H1 (cell line): ENCODE results near the gene VPS11. TPM values are rescaled to one million over a fixed set of nuclear protein-coding genes. Genes with fewer than 3 reads are reported as not detected.

Experiments
- CTCF ChIA-PET: fragments of 300-600 bp; sonication (Branson Sonifier 250); formaldehyde crosslinking; loops from one replicate; lab custom pipeline; 2021; ENCODE audit not compliant: partially characterized antibody; lab: Charles Lee
- POLR2A ChIA-PET: fragments of 300-600 bp; sonication (Branson Sonifier 250); formaldehyde crosslinking; loops from one replicate; lab custom pipeline; 2021; ENCODE audit warnings: inconsistent platforms; ENCODE audit not compliant: partially characterized antibody; lab: Charles Lee
- DNase-seq, 2 experiments: peaks; one replicate each; pipeline versions ENCODE4 v3.0.0 to v3.0.0-alpha.2; 2010 to 2022; ENCODE audit warnings: low spot score in 2 of 2, low read depth in 1 of 2, mixed read lengths in 1 of 2
- FAIRE-seq: peaks from 2 replicates; lab custom pipeline; 2011; peaks lifted over from hg19 to GRCh38; lab: Jason Lieb, UNC
- H2AFZ ChIP-seq: 2 replicates; pipeline ENCODE4 v1.8.1; 2012; ENCODE audit warnings: low read length, inconsistent platforms
- H2AK5ac ChIP-seq: 2 replicates; pipeline ENCODE4 v1.6.1; 2013; ENCODE audit warnings: low read depth, low read length
- H2BK120ac ChIP-seq: replicated peaks from 2 replicates; pipeline ENCODE3; 2013; ENCODE audit warnings: low read depth, low read length, inconsistent platforms
- H2BK12ac ChIP-seq: 2 replicates; pipeline ENCODE4 v1.6.1; 2013; ENCODE audit warnings: low read depth, low read length
- H2BK15ac ChIP-seq: 2 replicates; pipeline ENCODE4 v1.6.1; 2013; ENCODE audit warnings: low read length
- H2BK20ac ChIP-seq: 2 replicates; pipeline ENCODE4 v1.6.1; 2013; ENCODE audit warnings: low read length
- H2BK5ac ChIP-seq: 2 replicates; pipeline ENCODE4 v1.6.1; 2013; ENCODE audit warnings: low read depth, low read length
- H3K14ac ChIP-seq: 2 replicates; pipeline ENCODE4 v1.6.1; 2013; ENCODE audit warnings: inconsistent platforms; ENCODE audit not compliant: insufficient read length
- H3K18ac ChIP-seq: 2 replicates; pipeline ENCODE4 v1.6.1; 2013; ENCODE audit warnings: low read length; ENCODE audit errors: extremely low read depth
- H3K23ac ChIP-seq: 2 replicates; pipeline ENCODE4 v1.6.1; 2013; ENCODE audit warnings: inconsistent platforms; ENCODE audit not compliant: insufficient read length
- H3K23me2 ChIP-seq: 2 replicates; pipeline ENCODE4 v1.6.1; 2013; ENCODE audit warnings: low read depth, low read length
- H3K27ac ChIP-seq: 2 replicates; pipeline ENCODE4 v1.6.1; 2011; ENCODE audit warnings: low read depth, low read length, inconsistent platforms
- H3K27me3 ChIP-seq, 4 experiments: replicated peaks in 1 of 4; 1 replicate in 1 of 4; 2 replicates in 3 of 4; pipeline versions ENCODE4 v1.6.1 to v1.8.1; 2011 to 2013; ENCODE audit warnings: low read length in 3 of 4, mild to moderate bottlenecking in 3 of 4, inconsistent platforms in 2 of 4, mixed read lengths in 2 of 4, moderate library complexity in 1 of 4; ENCODE audit not compliant: control insufficient read depth in 3 of 4, insufficient read depth in 3 of 4; ENCODE audit errors: extremely low read depth in 1 of 4
- H3K36me3 ChIP-seq, 4 experiments: 2 replicates each; pipeline versions ENCODE4 v1.6.1 to v1.8.1; 2011 to 2013; ENCODE audit warnings: mild to moderate bottlenecking in 4 of 4, low read length in 3 of 4, moderate library complexity in 2 of 4, control low read depth in 1 of 4, inconsistent platforms in 1 of 4; ENCODE audit not compliant: insufficient read depth in 4 of 4, control insufficient read depth in 2 of 4
- H3K4ac ChIP-seq: replicated peaks from 2 replicates; pipeline ENCODE3; 2013; ENCODE audit warnings: low read length, low read depth, mixed read lengths, inconsistent platforms; ENCODE audit not compliant: insufficient read length
- H3K4me1 ChIP-seq, 4 experiments: replicated peaks in 1 of 4; 1 replicate in 1 of 4; 2 replicates in 3 of 4; pipeline versions ENCODE4 v1.6.1 to v1.8.1; 2011 to 2013; ENCODE audit warnings: low read length in 3 of 4, inconsistent platforms in 2 of 4, mixed read lengths in 1 of 4; ENCODE audit not compliant: insufficient read depth in 4 of 4, control insufficient read depth in 3 of 4
- H3K4me2 ChIP-seq, 2 experiments: 2 replicates each; pipeline versions ENCODE4 v1.6.1 to v1.8.1; 2011 to 2013; ENCODE audit warnings: low read depth in 2 of 2, low read length in 2 of 2, control low read depth in 1 of 2, inconsistent platforms in 1 of 2, mild to moderate bottlenecking in 1 of 2; ENCODE audit not compliant: insufficient read depth in 1 of 2
- H3K4me3 ChIP-seq, 4 experiments: fragments of 200-600, 300-600 bp in 1 of 4; sonication (generic), shearing (Covaris generic), sonication (Bioruptor Twin) in 1 of 4; 2 replicates each; pipeline versions ENCODE4 v1.5.1 to v1.8.1; 2011 to 2016; ENCODE audit warnings: low read length in 4 of 4, low read depth in 3 of 4, control low read depth in 2 of 4, inconsistent platforms in 2 of 4, mild to moderate bottlenecking in 2 of 4, mixed read lengths in 1 of 4, moderate library complexity in 1 of 4; ENCODE audit not compliant: insufficient read depth in 2 of 4; ENCODE audit errors: extremely low read depth in 1 of 4
- H3K56ac ChIP-seq: replicated peaks from 2 replicates; pipeline ENCODE3; 2013; ENCODE audit warnings: low read depth, mild to moderate bottlenecking, mixed read lengths, low read length, inconsistent platforms; ENCODE audit not compliant: insufficient read length
- H3K79me1 ChIP-seq: 2 replicates; pipeline ENCODE4 v1.6.1; 2013; ENCODE audit warnings: low read depth, low read length, control low read depth
- H3K79me2 ChIP-seq, 2 experiments: 2 replicates each; pipeline versions ENCODE4 v1.6.1 to v1.8.1; 2012 to 2013; ENCODE audit warnings: low read length in 2 of 2, mild to moderate bottlenecking in 2 of 2, inconsistent platforms in 1 of 2; ENCODE audit not compliant: insufficient read depth in 2 of 2, control insufficient read depth in 1 of 2
- H3K9ac ChIP-seq, 4 experiments: replicated peaks in 1 of 4; 1 replicate in 1 of 4; 2 replicates in 3 of 4; pipeline versions ENCODE4 v1.6.1 to v1.8.1; 2011 to 2013; ENCODE audit warnings: low read depth in 3 of 4, low read length in 3 of 4, control low read depth in 2 of 4, mild to moderate bottlenecking in 2 of 4, moderate library complexity in 2 of 4, inconsistent platforms in 1 of 4; ENCODE audit errors: extremely low read depth in 1 of 4
- H3K9me3 ChIP-seq, 2 experiments: 2 replicates each; pipeline versions ENCODE4 v1.6.1 to v1.8.1; 2012 to 2013; ENCODE audit warnings: mild to moderate bottlenecking in 2 of 2, moderate library complexity in 2 of 2, control low read depth in 1 of 2, inconsistent platforms in 1 of 2, low read depth in 1 of 2, low read length in 1 of 2, mixed read lengths in 1 of 2; ENCODE audit not compliant: insufficient read depth in 2 of 2
- H4K20me1 ChIP-seq, 2 experiments: replicated peaks in 1 of 2; 2 replicates each; pipeline versions ENCODE3 to v1.8.1; 2011 to 2013; ENCODE audit warnings: inconsistent platforms in 2 of 2, low read length in 2 of 2, mild to moderate bottlenecking in 1 of 2; ENCODE audit not compliant: insufficient read depth in 2 of 2, control insufficient read depth in 1 of 2
- H4K5ac ChIP-seq: 2 replicates; pipeline ENCODE4 v1.6.1; 2013; ENCODE audit warnings: low read length, low read depth, mixed read lengths, inconsistent platforms; ENCODE audit not compliant: insufficient read length
- H4K8ac ChIP-seq: 2 replicates; pipeline ENCODE4 v1.8.0; 2013; ENCODE audit warnings: mild to moderate bottlenecking, moderate library complexity, low read length, inconsistent platforms; ENCODE audit not compliant: insufficient read depth; ENCODE audit errors: extremely low read depth
- H4K91ac ChIP-seq: replicated peaks from 2 replicates; pipeline ENCODE3; 2013; ENCODE audit warnings: low read length, mixed read lengths, inconsistent platforms; ENCODE audit not compliant: insufficient read length
- RAD21 ChIP-seq, 2 experiments: IDR thresholded peaks in 1 of 2; conservative IDR thresholded peaks in 1 of 2; 2 replicates each; pipeline ENCODE4 v1.6.1; 2011; ENCODE audit warnings: low read depth in 2 of 2, low read length in 2 of 2, improper control_type of control experiment in 1 of 2, inconsistent platforms in 1 of 2, mild to moderate bottlenecking in 1 of 2, moderate library complexity in 1 of 2
- SAP30 ChIP-seq: fragments of 300-600 bp; sonication (generic); IDR thresholded peaks from 2 replicates; pipeline ENCODE4 v1.7.1; 2012; ENCODE audit warnings: low read length, moderate library complexity, mild to moderate bottlenecking, inconsistent platforms; ENCODE audit not compliant: insufficient read depth, insufficient replicate concordance
- WGBS, 2 experiments: shearing (Covaris generic) in 1 of 2; methylation state at CpG; one replicate each; pipeline versions ENCODE4 v1.1.6 to v1.1.7; 2013 to 2015; ENCODE audit warnings: low lambda C conversion rate in 2 of 2, mixed read lengths in 2 of 2, inconsistent platforms in 1 of 2, low coverage in 1 of 2, missing lambda C conversion rate in 1 of 2; ENCODE audit not compliant: insufficient replicate concordance in 2 of 2, insufficient coverage in 1 of 2, insufficient read length in 1 of 2; ENCODE audit errors: extremely low coverage in 1 of 2, missing lambda C conversion rate in 1 of 2; 5-methylcytosine and 5-hydroxymethylcytosine counted together
- polyA plus RNA-seq, 7 experiments: library from polyadenylated mRNA; depleted of rRNA in 3 of 7; stranded (reverse) in 5 of 7; unstranded in 2 of 7; fragments of >200 nt in 5 of 7; fragments of 200-250 nt in 2 of 7; gene quantifications; 1 replicate in 5 of 7; 2 replicates in 1 of 7; 4 replicates in 1 of 7; pipeline versions ENCODE4 v1.2.1 to v1.2.3, GENCODE V29; 2011 to 2013; ENCODE audit warnings: missing spikeins in 2 of 7, mixed read lengths in 2 of 7
- total RNA-seq: library from RNA; stranded (reverse); fragmentation: NEBNext Ultra II Directional; extraction: Animal tissue kit (Norgen Biotek cat#: 25700); gene quantifications from 2 replicates; pipeline ENCODE4 v1.2.1, GENCODE V29; 2021
- TF ChIP-seq, protein P1 (sequence below): IDR thresholded peaks from 2 replicates; pipeline ENCODE4 v1.6.1; 2012; ENCODE audit warnings: low read length, inconsistent platforms
- TF ChIP-seq, protein P2 (sequence below), 3 experiments: IDR thresholded peaks; 1 replicate in 2 of 3; 2 replicates in 1 of 3; pipeline versions ENCODE4 v1.5.1 to v1.6.1; 2011; ENCODE audit warnings: low read length in 3 of 3, mild to moderate bottlenecking in 3 of 3, inconsistent platforms in 2 of 3, low read depth in 1 of 3, moderate library complexity in 1 of 3; ENCODE audit not compliant: insufficient read depth in 1 of 3; ENCODE audit errors: control extremely low read depth in 1 of 3
- TF ChIP-seq, protein P3 (sequence below): IDR thresholded peaks from 2 replicates; pipeline ENCODE4 v1.6.1; 2011; ENCODE audit warnings: low read length, improper control_type of control experiment

The VPS11 gene
- total and polyA plus RNA-seq, 2 of the 8 experiments (the other 6 are each of a cell fraction or from before 2014, with no cell fraction given): 13.1 to 15.5 TPM

DNA sequence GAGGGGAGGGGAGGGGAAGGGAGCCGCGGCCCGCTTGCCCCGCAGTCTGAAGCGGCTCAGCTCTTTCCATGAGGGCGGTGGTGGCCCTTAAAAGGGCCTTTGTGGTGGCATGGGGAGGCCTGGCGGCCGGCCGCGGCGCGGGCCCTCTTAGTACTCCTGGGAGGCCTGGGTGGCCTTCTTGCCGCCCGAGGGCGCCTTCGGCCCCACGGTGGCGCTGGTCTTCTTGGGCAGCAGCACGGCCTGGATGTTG, 27.1 kb downstream of the VPS11 start:
- Histone ChIP-seq H3K4me1 (peaks cover 0 to 13% (median 3%) of the 10 kb centered on the region in 4 experiments; a peak in 5 of 7 replicates), H3K9ac (peak overlapping the region; percentile 94 to 98 (median 95)), H2BK12ac (no peak overlapping the region), H3K9me3 (no peaks in the 10 kb centered on the region), H2AFZ (no peak overlapping the region), H3K36me3 (peaks cover 8 to 61% (median 29%) of the 10 kb centered on the region in 4 experiments; a peak in 6 of 8 replicates), H3K14ac (no peak overlapping the region), H3K79me1 (peaks cover 8% of the 10 kb centered on the region), H2BK15ac (no peak overlapping the region), H3K4me3 (peak overlapping the region; percentile 85 to 97 (median 92)), H4K91ac (peak overlapping the region; percentile 96), H2BK20ac (no peak overlapping the region), H2AK5ac (no peak overlapping the region; the same call in 1 of the 2 replicates), H3K56ac (peak overlapping the region; percentile 65), H4K5ac (peak overlapping the region; percentile 80), H3K23ac (no peak overlapping the region), H3K18ac (peak overlapping the region; percentile 94), H4K20me1 (peaks cover 16 to 18% of the 10 kb centered on the region in 2 experiments), H3K27me3 (no peaks in the 10 kb centered on the region), H4K8ac (peak overlapping the region; percentile 86), H3K23me2 (peaks cover 2% of the 10 kb centered on the region; the same call in 1 of the 2 replicates), H3K27ac (peak overlapping the region; percentile 93), H2BK5ac (peak overlapping the region; percentile 91), H3K4me2 (peak overlapping the region; percentile 64 to 96), H3K4ac (no peak overlapping the region), H3K79me2 (peaks cover 18 to 32% of the 10 kb centered on the region in 2 experiments), H2BK120ac (no peak overlapping the region)
- POLR2A ChIA-PET: interaction anchor here (0.5 to 8.6 kb wide), 55 partner anchors 10 to 322 kb away, joined by 3 to 141 read pairs (median 5); partner anchors contain the start of genes ABCG4, C2CD2L, CBL and HINFP
- 0% methylated on average over 7 of the region's 19 CpGs; no CpG with 5 or more reads in 1 of the 2 experiments for WGBS, 2 experiments
- CTCF ChIA-PET: interaction anchor here (0.6 to 2.0 kb wide), 9 partner anchors 10 to 74 kb away, joined by 3 to 11 read pairs (median 4); partner anchors contain the start of genes NLRX1 and VPS11
- FAIRE-seq (no peak), DNase-seq (no peak)
- TF ChIP-seq, protein P1, sequence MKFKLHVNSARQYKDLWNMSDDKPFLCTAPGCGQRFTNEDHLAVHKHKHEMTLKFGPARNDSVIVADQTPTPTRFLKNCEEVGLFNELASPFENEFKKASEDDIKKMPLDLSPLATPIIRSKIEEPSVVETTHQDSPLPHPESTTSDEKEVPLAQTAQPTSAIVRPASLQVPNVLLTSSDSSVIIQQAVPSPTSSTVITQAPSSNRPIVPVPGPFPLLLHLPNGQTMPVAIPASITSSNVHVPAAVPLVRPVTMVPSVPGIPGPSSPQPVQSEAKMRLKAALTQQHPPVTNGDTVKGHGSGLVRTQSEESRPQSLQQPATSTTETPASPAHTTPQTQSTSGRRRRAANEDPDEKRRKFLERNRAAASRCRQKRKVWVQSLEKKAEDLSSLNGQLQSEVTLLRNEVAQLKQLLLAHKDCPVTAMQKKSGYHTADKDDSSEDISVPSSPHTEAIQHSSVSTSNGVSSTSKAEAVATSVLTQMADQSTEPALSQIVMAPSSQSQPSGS: no peak
- TF ChIP-seq SAP30 (no peak), RAD21 (IDR thresholded peaks at IDR 0.05 in 1 of 2, conservative IDR thresholded peaks at IDR 0.05 in 1 of 2; ENCODE audit: low read depth in 2 of 2, low read length in 2 of 2) (peak; percentile 20 to 47; a peak in 3 of 4 replicates)
- TF ChIP-seq, protein P2, sequence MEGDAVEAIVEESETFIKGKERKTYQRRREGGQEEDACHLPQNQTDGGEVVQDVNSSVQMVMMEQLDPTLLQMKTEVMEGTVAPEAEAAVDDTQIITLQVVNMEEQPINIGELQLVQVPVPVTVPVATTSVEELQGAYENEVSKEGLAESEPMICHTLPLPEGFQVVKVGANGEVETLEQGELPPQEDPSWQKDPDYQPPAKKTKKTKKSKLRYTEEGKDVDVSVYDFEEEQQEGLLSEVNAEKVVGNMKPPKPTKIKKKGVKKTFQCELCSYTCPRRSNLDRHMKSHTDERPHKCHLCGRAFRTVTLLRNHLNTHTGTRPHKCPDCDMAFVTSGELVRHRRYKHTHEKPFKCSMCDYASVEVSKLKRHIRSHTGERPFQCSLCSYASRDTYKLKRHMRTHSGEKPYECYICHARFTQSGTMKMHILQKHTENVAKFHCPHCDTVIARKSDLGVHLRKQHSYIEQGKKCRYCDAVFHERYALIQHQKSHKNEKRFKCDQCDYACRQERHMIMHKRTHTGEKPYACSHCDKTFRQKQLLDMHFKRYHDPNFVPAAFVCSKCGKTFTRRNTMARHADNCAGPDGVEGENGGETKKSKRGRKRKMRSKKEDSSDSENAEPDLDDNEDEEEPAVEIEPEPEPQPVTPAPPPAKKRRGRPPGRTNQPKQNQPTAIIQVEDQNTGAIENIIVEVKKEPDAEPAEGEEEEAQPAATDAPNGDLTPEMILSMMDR (IDR thresholded peaks at IDR 0.05; ENCODE audit: control extremely low read depth in 1 of 3, insufficient read depth in 1 of 3, low read depth in 1 of 3, low read length in 3 of 3): peak; percentile 48 to 62 (median 62)
- TF ChIP-seq, protein P3, sequence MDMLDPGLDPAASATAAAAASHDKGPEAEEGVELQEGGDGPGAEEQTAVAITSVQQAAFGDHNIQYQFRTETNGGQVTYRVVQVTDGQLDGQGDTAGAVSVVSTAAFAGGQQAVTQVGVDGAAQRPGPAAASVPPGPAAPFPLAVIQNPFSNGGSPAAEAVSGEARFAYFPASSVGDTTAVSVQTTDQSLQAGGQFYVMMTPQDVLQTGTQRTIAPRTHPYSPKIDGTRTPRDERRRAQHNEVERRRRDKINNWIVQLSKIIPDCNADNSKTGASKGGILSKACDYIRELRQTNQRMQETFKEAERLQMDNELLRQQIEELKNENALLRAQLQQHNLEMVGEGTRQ: no peak
